Fibroblast of skin of abdomen (primary cell): ENCODE measurements around the gene LLGL1.
A peak's percentile ranks its signal among the peaks of the same experiment; 100 is the strongest.
"Not testable (repeated sequence)": the region's sequence is repeated elsewhere in the genome, so short reads cannot be mapped to it uniquely, and the experiment has no call there.

ENCODE experiments used
- DNase-seq: peaks from one replicate; pipeline ENCODE4 v3.0.0-alpha.2; 2013

LLGL1 gene

GRCh38 chr17:18194804-18195203 is 30.6 kb upstream of the LLGL1 start:
- DNase-seq: no peak

GRCh38 chr17:18195246-18195645 is 30.2 kb upstream of the LLGL1 start:
- no peak for DNase-seq

GRCh38 chr17:18197535-18198194 is 27.8 kb upstream of the LLGL1 start:
- no peak for DNase-seq

- no peak for DNase-seq
These were observed 26.9 kb upstream of the LLGL1 start for GRCh38 chr17:18198530-18198929.

- no peak for DNase-seq
These were observed 24.3 kb upstream of the LLGL1 start for GRCh38 chr17:18201108-18201507.

- DNase-seq: no peak
These were observed 22.1 kb upstream of the LLGL1 start for GRCh38 chr17:18203308-18203707.

GRCh38 chr17:18205861-18206260 is 19.6 kb upstream of the LLGL1 start:
- no peak for DNase-seq

GRCh38 chr17:18206962-18207361 is 18.5 kb upstream of the LLGL1 start:
- no peak for DNase-seq

- DNase-seq: no peak
These were observed 17.3 kb upstream of the LLGL1 start for GRCh38 chr17:18208092-18208491.

- DNase-seq: no peak
These were observed 11.7 kb upstream of the LLGL1 start for GRCh38 chr17:18213666-18214270.

GRCh38 chr17:18216906-18217305 is 8.5 kb upstream of the LLGL1 start:
- DNase-seq: not testable (repeated sequence)

- peak; percentile 47 for DNase-seq
These were observed 7.9 kb upstream of the LLGL1 start for GRCh38 chr17:18217412-18218015.

- DNase-seq: peak; percentile 14
These were observed 6.5 kb upstream of the LLGL1 start for GRCh38 chr17:18218756-18219415.

- DNase-seq: no peak
These were observed 1.4 kb upstream of the LLGL1 start for GRCh38 chr17:18224053-18224386.

- DNase-seq: peak; percentile 39
These were observed 881 bp upstream of the LLGL1 start for GRCh38 chr17:18224387-18225120.

- no peak for DNase-seq
These were observed 328 bp downstream of the LLGL1 start for GRCh38 chr17:18225642-18226283.

- no peak for DNase-seq
These were observed 980 bp downstream of the LLGL1 start for GRCh38 chr17:18226284-18226945.

- no peak for DNase-seq
These were observed 2.2 kb downstream of the LLGL1 start for GRCh38 chr17:18227635-18228034.

- DNase-seq: no peak
These were observed 2.8 kb downstream of the LLGL1 start for GRCh38 chr17:18228176-18228682.

- DNase-seq: no peak
These were observed 3.8 kb downstream of the LLGL1 start for GRCh38 chr17:18229254-18229653.

- DNase-seq: no peak
These were observed 4.3 kb downstream of the LLGL1 start for GRCh38 chr17:18229771-18230170.
